ENCODE data around the gene COL26A1. TPM values are rescaled to one million over a fixed set of nuclear protein-coding genes. Genes with fewer than 3 reads are reported as not detected.

The COL26A1 gene
- total RNA-seq, 2 donors from 2014 or later, result not detected

GRCh38 chr7:101605611-101606497 is 243.2 kb downstream of the COL26A1 start:
- no peaks in the 10 kb centered on the region for H3K4me1 ChIP-seq
- H3K27me3 ChIP-seq, result no peaks in the 10 kb centered on the region
- H3K36me3 ChIP-seq, result no peaks in the 10 kb centered on the region
- H3K4me3 ChIP-seq, result no peak overlapping the region
- H3K27ac ChIP-seq, result no peak overlapping the region
- no peaks in the 10 kb centered on the region for H3K9me3 ChIP-seq
- no peak for TF ChIP-seq CTCF (IDR thresholded peaks at IDR 0.05)
- no peak for DNase-seq (ENCODE audit: low spot score)

GRCh38 chr7:101606498-101606923 is 243.8 kb downstream of the COL26A1 start:
- Histone ChIP-seq H3K9me3 (no peaks in the 10 kb centered on the region), H3K4me3 (no peak overlapping the region), H3K27me3 (no peaks in the 10 kb centered on the region), H3K27ac (no peak overlapping the region), H3K36me3 (no peaks in the 10 kb centered on the region), H3K4me1 (no peaks in the 10 kb centered on the region)
- DNase-seq (ENCODE audit: low spot score), result no peak
- no peak for TF ChIP-seq CTCF (IDR thresholded peaks at IDR 0.05)

Other genes with a start within 250 kb of the COL26A1 start
- gene SERPINE1, start 235.8 kb upstream of the COL26A1 start, total RNA-seq, result 10 to 100 TPM; 28.0 to 40.8 TPM
- gene AP1S1, start 208.4 kb upstream of the COL26A1 start, total RNA-seq, result 10 to 100 TPM; 16.1 to 18.8 TPM
- not detected for gene VGF, start 197.3 kb upstream of the COL26A1 start, total RNA-seq
- not detected for gene NAT16, start 182.6 kb upstream of the COL26A1 start, total RNA-seq
- not detected for gene MOGAT3, start 161.8 kb upstream of the COL26A1 start, total RNA-seq
- 10 to 100 TPM; 35.5 to 35.9 TPM for gene PLOD3, start 145.3 kb upstream of the COL26A1 start, total RNA-seq
- gene ZNHIT1, start 144.7 kb upstream of the COL26A1 start, total RNA-seq, result 10 to 100 TPM; 65.3 to 69.6 TPM
- 10 to 100 TPM; 16.5 to 50.2 TPM for gene CLDN15, start 125.1 kb upstream of the COL26A1 start, total RNA-seq
- 100 to 1,000 TPM; 359 to 459 TPM for gene FIS1, start 117.8 kb upstream of the COL26A1 start, total RNA-seq
- 10 to 100 TPM; 22.0 to 26.9 TPM for gene IFT22, start 41.1 kb upstream of the COL26A1 start, total RNA-seq

Data from right atrium auricular region (tissue), 2 donors.